Measurements from ENCODE around the gene MRPL24.

The MRPL24 gene

DNA sequence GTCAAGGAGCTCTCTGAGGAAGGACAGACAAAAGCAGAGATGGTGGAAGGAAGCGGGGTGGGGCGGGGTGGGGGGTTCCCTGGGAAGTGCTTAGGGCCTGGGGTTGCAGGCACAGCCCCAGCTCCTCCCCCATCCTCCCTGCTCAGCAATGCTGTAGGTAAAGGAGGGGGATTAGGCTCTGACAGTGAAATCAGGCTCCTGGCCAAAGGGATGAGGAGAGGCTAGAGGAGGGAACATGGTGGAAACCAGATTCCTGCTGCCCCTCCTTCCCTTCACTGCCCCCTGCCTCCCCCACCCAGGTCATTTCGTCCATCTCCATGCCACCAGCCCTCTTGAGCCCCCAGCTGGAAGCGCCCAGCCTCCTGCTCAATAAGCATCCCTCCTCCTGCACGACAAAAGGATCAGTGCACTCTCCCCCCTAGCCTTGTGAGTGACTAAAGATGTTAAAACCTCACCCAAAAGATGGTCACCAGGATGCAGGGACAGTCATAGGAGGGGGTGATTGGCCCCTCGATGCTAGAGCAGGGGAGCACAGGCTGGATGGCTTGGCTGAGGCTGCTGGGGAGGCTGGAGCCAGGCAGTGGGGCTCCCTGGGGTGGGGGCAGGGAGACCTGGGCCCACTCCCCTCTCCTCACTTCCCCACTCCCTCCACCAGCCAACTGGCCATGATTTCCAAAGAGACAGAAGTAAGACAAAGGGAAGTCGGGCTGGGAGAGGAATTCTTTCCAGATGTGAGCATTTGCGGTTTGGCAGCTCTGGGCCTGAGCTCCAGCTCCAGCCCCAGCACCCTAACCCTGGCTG, 33.3 kb downstream of the MRPL24 start:
- no peak overlapping the region for H3K4me3 Mint-ChIP-seq
- H3K36me3 Mint-ChIP-seq = no peaks in the 10 kb centered on the region
- peaks cover 59% of the 10 kb centered on the region for H3K27me3 Mint-ChIP-seq
- H3K9me3 Mint-ChIP-seq = no peaks in the 10 kb centered on the region
- H3K4me1 Mint-ChIP-seq = peaks cover 24% of the 10 kb centered on the region
- DNase-seq = no peak
- no peak overlapping the region for H3K27ac Mint-ChIP-seq
- CTCF ChIA-PET = interaction anchor here (0.7 to 12.1 kb wide), 12 partner anchors 8 to 183 kb away, joined by 3 to 237 read pairs (median 8); partner anchors contain the start of genes INSRR and NTRK1

- Mint-ChIP-seq H3K4me1 (peaks cover 24% of the 10 kb centered on the region), H3K4me3 (peak overlapping the region; percentile 77), H3K27me3 (peaks cover 67% of the 10 kb centered on the region), H3K9me3 (no peaks in the 10 kb centered on the region), H3K36me3 (no peaks in the 10 kb centered on the region), H3K27ac (peak overlapping the region; percentile 65)
- CTCF ChIA-PET = interaction anchor here (0.6 to 12.1 kb wide), 18 partner anchors 8 to 184 kb away, joined by 3 to 237 read pairs (median 6); partner anchors contain the start of genes INSRR, NES and NTRK1
- no peak for DNase-seq
Measured at GRCh38 chr1:156706657-156707416, 34.1 kb downstream of the MRPL24 start.

DNA sequence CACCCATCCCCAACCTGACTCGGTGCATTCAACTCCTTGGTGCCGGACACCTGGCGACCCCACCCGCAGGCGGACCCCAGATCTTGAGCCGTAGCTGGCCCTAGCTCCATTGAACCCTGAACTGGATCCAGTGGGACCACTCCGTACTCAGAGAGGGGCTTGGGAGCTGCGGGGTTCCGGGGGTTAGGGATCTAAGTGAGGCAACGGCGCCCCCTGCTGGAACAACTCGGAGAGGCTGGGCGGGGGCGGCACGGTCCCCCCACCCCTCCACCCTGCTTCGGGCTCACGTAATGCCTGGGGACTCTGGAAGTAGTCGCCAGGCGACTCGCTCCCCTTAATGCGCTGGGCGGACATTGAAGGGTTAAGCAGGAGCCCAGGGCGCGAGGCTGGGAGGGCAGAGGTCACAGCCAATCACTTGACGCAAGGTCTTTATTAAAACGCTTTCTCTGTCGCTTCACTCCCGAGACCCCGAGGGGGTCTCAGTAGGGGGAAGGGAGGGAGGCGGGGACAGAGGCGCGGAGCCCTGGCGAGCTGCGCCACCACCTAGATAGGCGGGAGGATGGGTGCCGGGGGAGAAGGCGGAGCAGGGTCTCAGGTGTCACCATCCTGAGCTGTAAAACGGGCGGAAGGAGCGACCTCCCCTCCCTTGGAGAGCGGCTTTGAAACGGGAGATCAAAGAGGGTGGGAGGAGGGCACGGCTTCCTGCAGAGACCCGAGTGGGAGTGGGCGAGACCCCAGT, 34.8 kb downstream of the MRPL24 start:
- CTCF ChIA-PET = interaction anchor here (0.6 to 12.1 kb wide), 24 partner anchors 9 to 183 kb away, joined by 3 to 237 read pairs (median 4); partner anchors contain the start of genes INSRR, NES and NTRK1
- peak overlapping the region; percentile 77 for H3K4me3 Mint-ChIP-seq
- H3K4me1 Mint-ChIP-seq = peaks cover 24% of the 10 kb centered on the region
- H3K9me3 Mint-ChIP-seq = no peaks in the 10 kb centered on the region
- no peaks in the 10 kb centered on the region for H3K36me3 Mint-ChIP-seq
- peak; percentile 78 for DNase-seq
- H3K27ac Mint-ChIP-seq = no peak overlapping the region
- H3K27me3 Mint-ChIP-seq = peaks cover 72% of the 10 kb centered on the region

DNA sequence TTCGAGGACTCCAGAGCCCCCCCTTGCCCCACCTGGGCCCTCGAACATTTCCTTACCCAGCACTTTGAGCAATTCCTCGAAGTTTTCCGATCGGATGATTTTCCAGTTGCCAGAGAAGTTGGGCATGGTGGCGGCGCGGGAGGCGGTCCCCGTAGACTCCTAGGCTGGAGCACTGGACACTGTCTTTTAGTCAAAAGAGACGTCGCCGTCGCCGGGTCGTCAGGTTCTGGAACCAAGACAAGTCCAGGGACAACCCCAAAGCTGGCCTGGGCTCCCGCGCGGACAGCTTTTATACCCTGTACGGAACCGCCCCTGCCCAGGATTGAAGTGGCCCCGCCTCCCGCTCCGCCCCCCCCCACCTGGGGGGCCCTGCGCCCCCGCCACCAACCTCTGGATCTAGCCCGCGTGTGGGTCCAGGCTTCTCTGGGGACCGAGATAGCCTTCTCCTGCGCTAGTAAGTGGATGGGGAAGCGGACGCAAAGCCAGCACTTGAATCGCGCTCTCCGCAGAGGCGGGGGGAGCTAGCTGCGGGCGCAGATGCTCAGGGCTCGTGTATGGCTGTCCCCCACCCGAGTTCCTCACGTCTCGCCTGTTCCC, 35.5 kb downstream of the MRPL24 start, which contains the start of gene CRABP2:
Gene CRABP2 (minus strand): TSS at position 263 of the 597 bp plus-strand sequence. CDS start 137 bp downstream, at position 126.
- CTCF ChIA-PET = interaction anchor here (0.7 to 12.1 kb wide), 20 partner anchors 10 to 204 kb away, joined by 3 to 237 read pairs (median 6); partner anchors contain the start of genes INSRR, NES and NTRK1
- Mint-ChIP-seq H3K27me3 (peaks cover 79% of the 10 kb centered on the region), H3K9me3 (no peaks in the 10 kb centered on the region), H3K36me3 (no peaks in the 10 kb centered on the region), H3K4me3 (peak within 1 kb of the TSS; percentile 77), H3K27ac (no peak within 1 kb of the TSS), H3K4me1 (peaks cover 27% of the 10 kb centered on the region)
- peak; percentile 34 for DNase-seq

GRCh38 chr1:156704930-156705320, 36.0 kb downstream of the MRPL24 start:
- H3K9me3 Mint-ChIP-seq = no peaks in the 10 kb centered on the region
- H3K4me3 Mint-ChIP-seq = peak overlapping the region; percentile 15
- H3K27ac Mint-ChIP-seq = no peak overlapping the region
- H3K4me1 Mint-ChIP-seq = peaks cover 27% of the 10 kb centered on the region
- H3K36me3 Mint-ChIP-seq = no peaks in the 10 kb centered on the region
- CTCF ChIA-PET = interaction anchor here (1.0 to 12.1 kb wide), 9 partner anchors 10 to 205 kb away, joined by 3 to 237 read pairs (median 8); no protein-coding TSS in a partner anchor
- DNase-seq = no peak
- peaks cover 84% of the 10 kb centered on the region for H3K27me3 Mint-ChIP-seq

GRCh38 chr1:156704166-156704711, 36.6 kb downstream of the MRPL24 start:
- Mint-ChIP-seq H3K4me1 (peaks cover 27% of the 10 kb centered on the region), H3K9me3 (no peaks in the 10 kb centered on the region), H3K27ac (no peak overlapping the region), H3K27me3 (peaks cover 90% of the 10 kb centered on the region), H3K4me3 (no peak overlapping the region), H3K36me3 (no peaks in the 10 kb centered on the region)
- CTCF ChIA-PET = interaction anchor here (1.0 to 12.1 kb wide), 5 partner anchors 11 to 205 kb away, joined by 3 to 237 read pairs (median 7); no protein-coding TSS in a partner anchor
- no peak for DNase-seq

DNA sequence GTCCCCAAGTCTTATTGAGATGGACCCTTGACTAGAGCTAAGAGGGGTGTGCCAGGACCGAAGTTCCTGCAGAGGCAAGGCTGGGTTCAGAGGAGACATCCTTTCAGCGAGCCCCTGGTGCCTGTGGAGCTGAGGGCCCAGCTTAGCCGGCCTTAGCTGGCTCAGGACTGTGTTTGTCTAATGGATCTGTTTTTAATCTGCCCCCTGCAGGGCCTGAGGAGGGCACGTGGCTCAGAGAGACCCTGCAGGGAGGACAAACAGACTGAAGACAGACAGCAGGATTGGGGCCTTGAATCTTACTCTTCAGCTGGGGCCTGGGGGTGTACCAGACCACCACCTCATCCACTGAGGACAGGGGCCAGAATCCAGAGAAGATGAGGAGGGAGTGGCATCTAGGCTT, 37.1 kb downstream of the MRPL24 start:
- no peak for DNase-seq
- CTCF ChIA-PET = interaction anchor here (1.0 to 12.1 kb wide), 6 partner anchors 12 to 80 kb away, joined by 3 to 237 read pairs (median 5); no protein-coding TSS in a partner anchor
- no peak overlapping the region for H3K4me3 Mint-ChIP-seq
- H3K9me3 Mint-ChIP-seq = no peaks in the 10 kb centered on the region
- H3K4me1 Mint-ChIP-seq = peaks cover 27% of the 10 kb centered on the region
- H3K27me3 Mint-ChIP-seq = peaks cover 94% of the 10 kb centered on the region
- H3K27ac Mint-ChIP-seq = no peak overlapping the region
- no peaks in the 10 kb centered on the region for H3K36me3 Mint-ChIP-seq

GRCh38 chr1:156703336-156703735, 37.6 kb downstream of the MRPL24 start:
- CTCF ChIA-PET = interaction anchor here (1.0 to 12.1 kb wide), 6 partner anchors 12 to 79 kb away, joined by 3 to 237 read pairs (median 5); no protein-coding TSS in a partner anchor
- H3K36me3 Mint-ChIP-seq = no peaks in the 10 kb centered on the region
- no peak for DNase-seq
- H3K4me3 Mint-ChIP-seq = no peak overlapping the region
- H3K27ac Mint-ChIP-seq = no peak overlapping the region
- peaks cover 27% of the 10 kb centered on the region for H3K4me1 Mint-ChIP-seq
- peaks cover 95% of the 10 kb centered on the region for H3K27me3 Mint-ChIP-seq
- no peaks in the 10 kb centered on the region for H3K9me3 Mint-ChIP-seq

GRCh38 chr1:156700736-156701531, 40.0 kb downstream of the MRPL24 start:
- CTCF ChIA-PET = interaction anchor here (0.8 to 12.1 kb wide), 5 partner anchors 13 to 43 kb away, joined by 3 to 237 read pairs (median 10); no protein-coding TSS in a partner anchor
- H3K36me3 Mint-ChIP-seq = no peaks in the 10 kb centered on the region
- H3K4me3 Mint-ChIP-seq = no peak overlapping the region
- peaks cover 9% of the 10 kb centered on the region for H3K4me1 Mint-ChIP-seq
- DNase-seq = no peak
- peaks cover 90% of the 10 kb centered on the region for H3K27me3 Mint-ChIP-seq
- H3K9me3 Mint-ChIP-seq = no peaks in the 10 kb centered on the region
- H3K27ac Mint-ChIP-seq = no peak overlapping the region

DNA sequence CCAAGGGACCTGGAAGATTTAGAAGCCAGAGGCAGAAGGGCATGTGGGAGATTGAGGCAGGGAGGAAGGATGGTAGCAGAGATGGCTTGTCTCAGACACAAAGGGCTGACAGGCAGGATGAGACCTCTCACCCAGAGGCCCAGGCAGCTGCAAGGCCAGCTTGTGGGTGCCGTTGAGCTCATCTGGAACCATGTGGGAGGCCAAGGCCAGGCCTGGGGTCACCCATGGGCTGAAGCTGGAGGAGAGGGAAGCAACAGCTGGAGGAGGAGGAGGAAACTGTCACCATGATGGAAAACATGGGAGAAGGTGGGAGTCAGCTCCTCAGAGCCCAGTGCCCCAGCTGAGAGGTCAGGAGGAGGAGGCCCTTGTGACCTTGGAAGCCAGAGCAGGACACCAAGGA, 41.9 kb downstream of the MRPL24 start:
- no peak overlapping the region for H3K27ac Mint-ChIP-seq

GRCh38 chr1:156697481-156697880, 43.4 kb downstream of the MRPL24 start:
- Mint-ChIP-seq H3K9me3 (no peaks in the 10 kb centered on the region), H3K27ac (no peak overlapping the region), H3K27me3 (peaks cover 82% of the 10 kb centered on the region), H3K36me3 (no peaks in the 10 kb centered on the region), H3K4me3 (no peak overlapping the region), H3K4me1 (peaks cover 13% of the 10 kb centered on the region)
- DNase-seq = no peak
- CTCF ChIA-PET = interaction anchor here (3.7 to 12.1 kb wide), 2 partner anchors 10 to 28 kb away, joined by 17 to 237 read pairs; no protein-coding TSS in a partner anchor

More for the DNA sequence above, 41.9 kb downstream of the MRPL24 start:
- H3K4me3 Mint-ChIP-seq = no peak overlapping the region
- no peaks in the 10 kb centered on the region for H3K36me3 Mint-ChIP-seq
- no peaks in the 10 kb centered on the region for H3K9me3 Mint-ChIP-seq
- CTCF ChIA-PET = interaction anchor here (1.2 to 12.1 kb wide), 3 partner anchors 12 to 27 kb away, joined by 3 to 237 read pairs (median 17); no protein-coding TSS in a partner anchor
- H3K4me1 Mint-ChIP-seq = peaks cover 2% of the 10 kb centered on the region
- DNase-seq = no peak
- H3K27me3 Mint-ChIP-seq = peaks cover 82% of the 10 kb centered on the region

- no peaks in the 10 kb centered on the region for H3K9me3 Mint-ChIP-seq
- no peak overlapping the region for H3K4me3 Mint-ChIP-seq
- peaks cover 82% of the 10 kb centered on the region for H3K27me3 Mint-ChIP-seq
- peaks cover 21% of the 10 kb centered on the region for H3K4me1 Mint-ChIP-seq
- CTCF ChIA-PET = interaction anchor here (2.5 kb wide), 1 partner anchor 29 kb away, joined by 9 read pairs; no protein-coding TSS in a partner anchor
- H3K36me3 Mint-ChIP-seq = no peaks in the 10 kb centered on the region
- no peak for DNase-seq
- no peak overlapping the region for H3K27ac Mint-ChIP-seq
Measured at GRCh38 chr1:156696755-156697154, 44.1 kb downstream of the MRPL24 start.
